Duodenal mucosa (tissue), 2 donors: ENCODE measurements around the gene TMEM250.

ENCODE experiments used
- H3K27ac ChIP-seq: one replicate; pipeline ENCODE4 v1.7.0; 2013; ENCODE audit warnings: low read depth, low read length
- H3K27me3 ChIP-seq, 2 donors: one replicate each; pipeline ENCODE4 v1.7.0; 2013; ENCODE audit warnings: low read length in 2 of 2, control low read depth in 1 of 2; ENCODE audit not compliant: insufficient read depth in 2 of 2, control insufficient read depth in 1 of 2
- H3K36me3 ChIP-seq, 2 donors: one replicate each; pipeline ENCODE4 v1.7.0; 2013; ENCODE audit warnings: low read length in 2 of 2, control low read depth in 1 of 2; ENCODE audit not compliant: insufficient read depth in 2 of 2, control insufficient read depth in 1 of 2
- H3K4me1 ChIP-seq, 2 donors: one replicate each; pipeline ENCODE4 v1.7.0; 2013; ENCODE audit warnings: low read length in 2 of 2, control low read depth in 1 of 2; ENCODE audit not compliant: insufficient read depth in 2 of 2, control insufficient read depth in 1 of 2
- H3K4me3 ChIP-seq, 2 donors: one replicate each; pipeline ENCODE4 v1.7.0; 2013; ENCODE audit warnings: low read length in 2 of 2, low read depth in 1 of 2
- H3K9ac ChIP-seq, 2 donors: one replicate each; pipeline ENCODE4 v1.7.0; 2013; ENCODE audit warnings: low read length in 2 of 2, low read depth in 1 of 2
- H3K9me3 ChIP-seq, 2 donors: one replicate each; pipeline ENCODE4 v1.7.0; 2013; ENCODE audit warnings: low read length in 2 of 2, control low read depth in 1 of 2; ENCODE audit not compliant: control insufficient read depth in 1 of 2

Gene TMEM250

DNA sequence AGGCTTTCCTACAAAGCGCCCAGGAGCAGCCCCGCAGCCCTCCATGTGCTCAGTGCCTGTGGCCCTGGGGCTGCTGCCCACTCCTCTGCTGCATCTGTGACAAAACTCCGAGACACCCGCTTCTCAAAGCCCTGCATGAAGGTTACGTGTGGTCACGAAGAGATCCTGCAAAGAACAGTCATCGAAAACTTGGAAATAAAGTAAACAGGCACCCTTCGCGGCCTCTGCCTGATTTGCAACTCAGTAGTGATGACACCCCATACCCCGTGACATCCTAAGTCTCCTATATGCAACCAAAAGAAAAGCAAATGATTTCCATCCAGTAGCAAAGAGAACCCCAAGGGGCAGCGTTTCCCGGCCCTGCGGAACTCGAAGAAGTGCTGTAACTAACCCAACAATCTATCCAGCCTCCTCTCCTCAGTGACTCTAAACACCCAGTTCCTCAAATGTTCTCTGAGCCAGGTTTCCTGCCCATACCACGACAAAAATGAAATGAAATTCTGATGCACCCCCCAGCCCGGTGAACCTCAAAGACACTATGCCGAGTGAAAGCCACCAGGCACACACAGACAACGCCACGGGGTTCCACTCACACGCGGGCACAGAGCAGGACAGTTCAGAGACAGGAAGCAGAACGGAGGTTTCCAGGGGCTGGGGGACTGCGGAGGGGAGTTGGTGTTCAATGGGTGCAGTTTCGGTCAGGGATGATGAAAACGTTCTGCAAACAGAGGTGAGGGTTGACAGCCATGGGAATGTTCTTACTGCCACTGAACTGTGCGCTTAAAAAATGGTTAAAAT is 42.6 kb downstream of the TMEM250 start:
- H3K27ac ChIP-seq: no peak overlapping the region
- H3K4me3 ChIP-seq: no peak overlapping the region
- no peak overlapping the region for H3K9ac ChIP-seq
- H3K4me1 ChIP-seq: peaks cover 3 to 5% of the 10 kb centered on the region in 2 donors
- H3K36me3 ChIP-seq: peaks cover 0 to 7% of the 10 kb centered on the region in 2 donors
- H3K27me3 ChIP-seq: no peaks in the 10 kb centered on the region
- no peaks in the 10 kb centered on the region for H3K9me3 ChIP-seq

DNA sequence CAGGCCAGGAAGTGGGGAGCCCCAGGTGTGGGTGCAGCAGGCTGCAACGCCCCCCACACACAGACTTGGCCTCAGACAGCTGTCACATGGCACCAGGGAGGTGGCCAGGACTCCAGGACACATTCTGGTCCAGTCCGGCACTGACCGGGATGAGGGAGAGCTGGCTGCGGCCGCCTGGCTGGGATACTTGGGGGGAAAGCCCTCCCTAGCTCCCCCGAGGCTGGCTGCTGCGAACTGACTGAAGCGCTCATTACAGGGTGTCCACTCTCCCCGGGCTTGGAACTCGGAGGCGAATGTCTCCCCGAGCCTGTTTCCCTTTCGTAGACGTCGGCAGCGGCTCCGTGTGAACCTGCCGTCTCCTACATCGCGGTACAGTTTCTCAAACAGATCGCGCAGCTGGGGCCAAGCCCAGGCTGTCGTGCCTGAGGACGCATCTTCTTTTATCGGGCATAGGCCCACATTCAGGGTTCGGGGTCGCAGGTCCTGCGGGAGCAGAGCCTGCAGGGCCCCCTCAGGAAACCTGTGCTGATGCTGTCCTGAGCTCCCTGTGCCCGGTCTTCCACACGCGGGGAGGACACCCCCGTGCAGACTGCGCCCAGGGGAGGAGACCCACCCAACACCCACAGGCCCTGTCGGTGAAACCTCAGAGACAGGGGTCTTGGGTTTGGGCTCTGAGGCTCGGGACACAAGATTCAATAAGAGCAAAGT is 43.4 kb downstream of the TMEM250 start:
- no peaks in the 10 kb centered on the region for H3K9me3 ChIP-seq
- H3K4me3 ChIP-seq: no peak overlapping the region
- no peak overlapping the region for H3K9ac ChIP-seq
- peaks cover 0 to 7% of the 10 kb centered on the region in 2 donors for H3K36me3 ChIP-seq
- H3K4me1 ChIP-seq: peaks cover 3 to 5% of the 10 kb centered on the region in 2 donors
- no peak overlapping the region for H3K27ac ChIP-seq
- H3K27me3 ChIP-seq: no peaks in the 10 kb centered on the region

DNA sequence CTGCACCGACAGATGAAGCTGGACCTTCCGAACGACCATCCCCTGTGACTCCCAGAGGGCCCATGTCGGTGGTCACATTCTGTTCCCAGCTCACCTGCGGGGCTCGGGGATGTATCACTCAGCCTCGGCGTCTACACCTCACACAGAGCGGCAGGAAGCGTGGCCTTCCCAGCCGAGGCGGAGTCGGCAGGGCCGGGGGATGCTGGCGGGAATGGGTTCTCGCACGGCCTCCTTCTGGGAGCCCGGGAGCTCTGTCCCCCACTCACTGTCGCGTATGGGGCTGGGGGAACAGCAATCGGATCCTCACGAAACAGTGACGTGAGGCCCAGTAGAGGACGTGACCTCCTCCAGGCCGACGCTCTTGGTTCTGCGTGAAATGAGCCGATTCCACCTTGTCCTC is 44.0 kb downstream of the TMEM250 start:
- peaks cover 0 to 7% of the 10 kb centered on the region in 2 donors for H3K36me3 ChIP-seq
- H3K4me3 ChIP-seq: no peak overlapping the region
- no peak overlapping the region for H3K9ac ChIP-seq
- no peaks in the 10 kb centered on the region for H3K9me3 ChIP-seq
- H3K27ac ChIP-seq: no peak overlapping the region
- peaks cover 1 to 3% of the 10 kb centered on the region in 2 donors for H3K4me1 ChIP-seq
- no peaks in the 10 kb centered on the region for H3K27me3 ChIP-seq
